GM10266 (cell line): ENCODE results near the gene TNS1.

Source experiments
- DNase-seq: peaks from one replicate; pipeline ENCODE4 v3.0.0; 2012; ENCODE audit errors: extremely low spot score
- TF ChIP-seq, protein P1 (sequence below): IDR thresholded peaks from 2 replicates; pipeline ENCODE4 v1.5.1; 2012; ENCODE audit warnings: mild to moderate bottlenecking, low read depth; ENCODE audit not compliant: control insufficient read depth, insufficient read depth; ENCODE audit errors: missing control alignments

The TNS1 gene

DNA sequence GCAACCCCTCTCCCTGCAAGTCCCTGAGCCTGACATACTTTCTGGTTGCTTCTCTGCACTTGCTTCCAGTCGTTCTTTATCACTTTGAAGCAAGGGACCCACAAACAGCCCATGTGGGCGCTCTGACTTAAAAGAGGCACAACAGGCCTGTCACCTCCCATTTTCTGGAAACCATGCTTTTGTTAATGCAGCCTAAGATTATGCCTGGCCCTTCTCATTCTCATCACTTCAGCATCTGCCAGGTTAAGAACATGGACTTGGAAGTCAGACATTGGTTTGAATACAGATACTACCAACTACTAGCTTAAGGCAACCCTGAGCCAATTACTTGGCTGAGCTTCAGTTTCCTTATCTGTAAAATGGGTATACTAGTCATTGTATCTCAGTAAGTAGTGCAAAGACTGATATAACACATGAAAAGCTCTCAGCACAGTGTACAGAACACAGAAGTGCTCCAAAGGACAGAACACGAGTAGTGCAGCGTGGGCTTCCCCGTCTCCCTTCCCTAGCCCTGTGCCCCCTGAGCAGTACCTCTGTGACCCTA is 141.4 kb downstream of the TNS1 start:
- no peak for DNase-seq
- TF ChIP-seq, protein P1, sequence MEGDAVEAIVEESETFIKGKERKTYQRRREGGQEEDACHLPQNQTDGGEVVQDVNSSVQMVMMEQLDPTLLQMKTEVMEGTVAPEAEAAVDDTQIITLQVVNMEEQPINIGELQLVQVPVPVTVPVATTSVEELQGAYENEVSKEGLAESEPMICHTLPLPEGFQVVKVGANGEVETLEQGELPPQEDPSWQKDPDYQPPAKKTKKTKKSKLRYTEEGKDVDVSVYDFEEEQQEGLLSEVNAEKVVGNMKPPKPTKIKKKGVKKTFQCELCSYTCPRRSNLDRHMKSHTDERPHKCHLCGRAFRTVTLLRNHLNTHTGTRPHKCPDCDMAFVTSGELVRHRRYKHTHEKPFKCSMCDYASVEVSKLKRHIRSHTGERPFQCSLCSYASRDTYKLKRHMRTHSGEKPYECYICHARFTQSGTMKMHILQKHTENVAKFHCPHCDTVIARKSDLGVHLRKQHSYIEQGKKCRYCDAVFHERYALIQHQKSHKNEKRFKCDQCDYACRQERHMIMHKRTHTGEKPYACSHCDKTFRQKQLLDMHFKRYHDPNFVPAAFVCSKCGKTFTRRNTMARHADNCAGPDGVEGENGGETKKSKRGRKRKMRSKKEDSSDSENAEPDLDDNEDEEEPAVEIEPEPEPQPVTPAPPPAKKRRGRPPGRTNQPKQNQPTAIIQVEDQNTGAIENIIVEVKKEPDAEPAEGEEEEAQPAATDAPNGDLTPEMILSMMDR, result no peak

DNA sequence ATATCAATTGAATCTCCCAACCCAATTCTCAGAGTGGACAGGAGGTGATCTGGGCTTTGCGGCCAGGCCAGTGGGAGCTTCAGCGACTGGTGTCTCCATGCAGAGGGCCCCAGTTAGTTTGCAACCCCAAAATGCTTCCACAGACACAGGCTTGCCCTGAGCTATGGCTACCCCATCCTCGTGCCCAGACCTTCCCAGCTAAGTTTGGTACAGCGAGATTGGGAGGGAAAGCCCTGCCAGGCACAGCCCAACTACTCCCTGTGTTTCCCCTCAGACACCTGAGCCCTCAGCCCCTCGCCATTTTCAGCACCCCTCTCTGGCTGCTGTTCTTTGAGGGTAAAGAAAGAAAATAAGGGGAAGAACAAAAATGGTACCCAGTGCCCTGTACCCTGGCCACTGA is 142.9 kb downstream of the TNS1 start:
- no peak for DNase-seq
- TF ChIP-seq, protein P1, result no peak

DNA sequence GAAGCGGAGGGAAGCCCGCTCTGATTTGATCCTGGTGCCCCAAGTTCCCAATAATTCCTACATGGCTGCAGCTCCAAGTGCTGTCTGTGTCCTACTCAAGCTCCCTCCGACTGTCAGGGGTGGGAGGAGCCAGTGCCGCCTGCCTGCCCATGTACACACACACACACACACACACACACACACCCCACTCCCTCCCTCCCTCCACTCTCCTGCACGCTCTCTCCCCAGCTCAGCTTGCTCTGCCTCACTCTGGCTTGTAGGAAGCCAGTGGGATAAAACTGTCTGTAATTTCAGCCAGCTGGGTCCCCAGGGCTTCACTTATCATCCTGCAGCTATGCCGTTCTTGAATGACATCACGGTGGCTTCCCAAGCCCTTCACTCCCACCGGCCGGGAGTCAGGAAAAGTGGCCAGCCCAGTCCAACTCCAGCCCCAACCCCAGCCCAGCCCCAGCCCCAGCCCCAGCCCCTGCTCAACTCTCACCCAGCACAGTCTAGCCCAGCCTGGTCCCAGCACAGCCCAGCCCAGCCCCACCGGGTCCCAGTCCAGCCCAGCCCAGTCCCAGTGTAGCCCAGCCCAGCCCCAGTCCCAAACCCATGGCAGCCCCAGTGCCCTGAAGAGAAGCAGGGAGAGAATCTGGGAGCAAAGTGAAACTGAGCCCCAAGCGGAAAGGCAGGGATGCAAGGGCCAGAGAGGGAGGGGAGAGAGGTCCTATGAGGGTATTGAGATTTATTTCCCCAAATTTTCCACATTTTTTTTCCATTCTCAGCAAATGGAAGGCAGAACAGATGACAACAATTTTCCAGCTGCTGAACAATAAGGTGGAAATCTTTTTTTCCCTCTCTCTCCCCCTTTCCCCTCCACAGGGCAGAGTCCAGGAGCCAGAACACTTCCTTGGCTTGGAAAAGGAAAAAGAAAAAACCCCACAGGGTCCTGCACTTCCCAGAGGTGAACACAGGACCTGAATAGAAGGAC is 144.0 kb downstream of the TNS1 start:
- no peak for DNase-seq
- TF ChIP-seq, protein P1, result no peak

DNA sequence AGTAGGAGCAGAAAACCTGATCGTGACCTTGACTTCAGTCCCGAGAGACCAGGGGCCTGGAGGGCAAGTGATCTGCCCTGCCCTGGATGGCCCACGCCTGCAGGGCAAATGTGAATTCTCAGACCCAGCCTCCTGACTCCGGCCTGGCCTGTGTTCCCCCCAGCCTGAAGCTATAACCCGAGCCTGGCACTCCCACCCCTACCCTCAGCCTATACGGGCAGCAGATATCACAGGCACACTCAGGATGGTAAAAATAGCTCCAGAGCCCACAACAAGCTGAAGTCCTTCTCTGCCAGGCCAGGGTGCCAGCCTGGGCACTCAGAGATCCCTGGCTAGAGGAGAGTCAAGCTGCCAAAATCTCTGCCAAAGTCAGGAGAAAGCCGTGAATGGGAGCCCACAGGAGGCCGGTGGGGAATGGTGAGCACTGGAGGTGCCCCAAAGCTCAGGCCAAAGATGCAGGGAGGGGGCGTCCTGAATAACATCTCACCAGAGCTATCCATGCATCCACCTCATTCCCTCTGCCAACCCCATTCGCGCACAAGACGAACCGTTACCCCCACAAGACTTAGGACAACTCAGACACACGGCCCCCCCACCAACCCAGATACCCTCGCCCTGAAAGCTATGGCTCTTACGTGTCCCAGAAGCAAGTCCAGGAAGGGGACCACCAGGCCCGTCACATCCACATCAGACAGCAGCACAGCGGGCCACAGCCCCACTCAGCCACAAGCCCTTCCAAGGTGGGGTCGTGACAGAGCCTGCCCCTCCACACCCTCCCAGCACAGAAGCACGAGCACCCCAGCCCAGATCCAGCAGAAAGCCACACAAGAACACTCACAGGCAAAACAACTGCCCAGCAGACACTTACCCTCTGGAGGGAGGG is 144.9 kb downstream of the TNS1 start:
- no peak for DNase-seq
- TF ChIP-seq, protein P1, result no peak

DNA sequence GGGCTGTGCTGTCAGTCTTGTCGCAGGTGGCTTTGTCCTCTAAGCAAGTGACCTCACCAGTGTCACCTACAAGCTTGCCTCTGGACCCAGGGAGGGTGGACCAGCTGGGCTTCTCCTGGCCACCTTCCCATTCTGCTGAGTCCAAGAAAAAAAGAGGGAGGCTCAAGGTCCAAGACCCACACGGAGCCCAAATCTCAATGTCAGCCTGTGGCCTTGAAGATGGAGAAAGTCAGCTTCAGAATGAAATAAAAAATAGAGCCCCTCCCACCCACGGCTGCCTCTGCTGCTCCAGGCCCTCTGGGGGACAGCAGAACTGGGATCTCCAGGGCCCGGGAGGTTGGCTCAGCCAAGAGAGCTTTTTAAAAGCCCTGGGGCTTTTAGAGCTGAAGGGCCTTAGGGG is 145.9 kb downstream of the TNS1 start:
- TF ChIP-seq, protein P1, result no peak
- DNase-seq, result no peak

DNA sequence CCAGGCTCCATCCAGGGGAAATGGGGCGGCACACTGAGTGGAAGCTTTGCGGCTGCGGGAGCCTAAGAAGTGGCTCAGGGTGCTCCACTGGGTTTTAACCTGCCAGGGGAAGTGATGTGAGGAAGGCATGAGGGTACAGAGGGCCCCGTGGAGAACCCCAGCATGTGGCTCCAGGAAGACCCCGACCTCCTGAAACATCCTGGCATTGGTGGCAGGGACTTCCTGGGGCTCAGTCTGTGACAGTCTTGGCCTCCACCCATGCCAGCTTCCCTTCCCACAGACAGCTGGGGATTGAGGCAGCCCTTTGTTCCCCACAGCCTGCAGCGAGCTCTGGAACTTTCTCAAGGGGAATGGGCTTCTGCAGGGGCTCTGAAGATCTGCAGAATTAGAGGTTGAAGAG is 146.6 kb downstream of the TNS1 start:
- TF ChIP-seq, protein P1, result no peak
- DNase-seq, result no peak
